GM18502 (cell line): ENCODE results near the gene OR52N4.
"Not testable (repeated sequence)": the region's sequence is repeated elsewhere in the genome, so short reads cannot be mapped to it uniquely, and the experiment has no call there.

Experiments used
- ATAC-seq: cut with Tn5 transposase; IDR thresholded peaks from one replicate; pipeline ENCODE4 v1.9.1; 2021; ENCODE audit warnings: mild to moderate bottlenecking; ENCODE audit not compliant: unreplicated experiment, poor library complexity

OR52N4 gene

GRCh38 chr11:5753943-5754342 is at the start of gene OR52N4:
OR52N4 (plus strand) TSS chr11:5754243; CDS start chr11:5754741, 498 bp downstream.
- no peak for ATAC-seq

GRCh38 chr11:5705688-5706087 is 48.4 kb upstream of the OR52N4 start:
- ATAC-seq: no peak

- peak; percentile 58 for ATAC-seq
Measured at GRCh38 chr11:5712507-5712906, 41.5 kb upstream of the OR52N4 start.

GRCh38 chr11:5713695-5714094 is 40.3 kb upstream of the OR52N4 start:
- no peak for ATAC-seq

- not testable (repeated sequence) for ATAC-seq
Measured at GRCh38 chr11:5716518-5716917, 37.5 kb upstream of the OR52N4 start.

- ATAC-seq: no peak
Measured at GRCh38 chr11:5719703-5720495, 34.1 kb upstream of the OR52N4 start.

GRCh38 chr11:5722622-5723021 is 31.4 kb upstream of the OR52N4 start:
- no peak for ATAC-seq

- no peak for ATAC-seq
Measured at GRCh38 chr11:5726351-5726750, 27.7 kb upstream of the OR52N4 start.

- no peak for ATAC-seq
Measured at GRCh38 chr11:5727691-5728090, 26.4 kb upstream of the OR52N4 start.

GRCh38 chr11:5736396-5736795 is 17.6 kb upstream of the OR52N4 start, which contains the start of gene OR56B1:
OR56B1 (plus strand) TSS chr11:5736448; CDS start chr11:5736517, 69 bp downstream.
- ATAC-seq: no peak

- no peak for ATAC-seq
Measured at GRCh38 chr11:5737091-5737490, 17.0 kb upstream of the OR52N4 start.

GRCh38 chr11:5737670-5738392 is 16.2 kb upstream of the OR52N4 start:
- ATAC-seq: no peak

- ATAC-seq: no peak
Measured at GRCh38 chr11:5738431-5738830, 15.6 kb upstream of the OR52N4 start.

- ATAC-seq: no peak
Measured at GRCh38 chr11:5746614-5747013, 7.4 kb upstream of the OR52N4 start.

GRCh38 chr11:5749836-5750235 is 4.2 kb upstream of the OR52N4 start:
- no peak for ATAC-seq

- no peak for ATAC-seq
Measured at GRCh38 chr11:5767056-5767455, 13.0 kb downstream of the OR52N4 start.

GRCh38 chr11:5783255-5783654 is 29.2 kb downstream of the OR52N4 start, which contains the start of gene OR52N5:
OR52N5 (minus strand) TSS chr11:5783355; CDS start chr11:5778634, 4,721 bp downstream.
- ATAC-seq: no peak

GRCh38 chr11:5791165-5791564 is 37.1 kb downstream of the OR52N4 start, which contains the start of gene OR52N1:
OR52N1 (minus strand) TSS chr11:5791265; CDS start chr11:5788816, 2,449 bp downstream.
- no peak for ATAC-seq

GRCh38 chr11:5796541-5796940 is 42.5 kb downstream of the OR52N4 start:
- ATAC-seq: no peak

GRCh38 chr11:5803982-5804381 is 49.9 kb downstream of the OR52N4 start:
- ATAC-seq: no peak
